Forelimb muscle (tissue), 1 donor: Measurements from ENCODE around the gene RFX6. TPM values are rescaled to one million over a fixed set of nuclear protein-coding genes. Genes with fewer than 3 reads are reported as not detected.

Experiments used
- DNase-seq: peaks from one replicate; pipeline ENCODE4 v3.0.0-alpha.2; 2013; ENCODE audit warnings: low read depth
- polyA plus RNA-seq: library from polyadenylated mRNA; unstranded; fragments of 120-200 nt; gene quantifications from one replicate; pipeline ENCODE4 v1.2.1, GENCODE V29; 2013; ENCODE audit not compliant: insufficient read length

RFX6 gene
- polyA plus RNA-seq, 1 donor: not detected

- DNase-seq: no peak
These were observed 94.9 kb downstream of the RFX6 start for GRCh38 chr6:116971959-116972358.

- no peak for DNase-seq
These were observed 96.9 kb downstream of the RFX6 start for GRCh38 chr6:116973976-116974375.

GRCh38 chr6:116974526-116975316 lies 97.7 kb downstream of the RFX6 start:
- DNase-seq: no peak

- no peak for DNase-seq
These were observed 98.6 kb downstream of the RFX6 start for GRCh38 chr6:116975600-116975999.

DNA sequence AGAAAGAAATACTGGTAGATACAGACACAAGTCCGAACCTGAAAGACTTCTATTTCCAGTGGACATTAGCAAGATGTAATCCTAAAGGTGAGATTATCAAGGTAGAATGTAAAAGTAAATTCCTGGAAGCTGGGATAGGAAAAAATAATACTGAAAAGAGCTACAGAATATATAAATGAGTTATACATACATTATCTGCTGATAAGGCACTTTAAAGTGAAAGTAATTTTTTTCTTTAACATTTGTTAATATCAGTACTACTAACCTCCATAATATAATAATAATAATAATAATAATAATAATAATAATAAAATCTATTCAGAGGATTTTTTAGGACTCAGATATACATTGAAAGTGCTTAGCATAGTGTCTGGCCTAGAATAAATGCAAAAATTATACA lies 102.5 kb downstream of the RFX6 start:
- no peak for DNase-seq

Other genes starting within 250 kb of the RFX6 start
- 8.0 TPM for gene ZUP1, start 208.5 kb upstream of the RFX6 start, polyA plus RNA-seq
- gene KPNA5, start 196.0 kb upstream of the RFX6 start, polyA plus RNA-seq: 14.0 TPM
- gene FAM162B, start 111.5 kb upstream of the RFX6 start, polyA plus RNA-seq: 5.5 TPM
- not detected for gene GPRC6A, start 48.2 kb upstream of the RFX6 start, polyA plus RNA-seq